GM18951 (cell line): Measurements from ENCODE around the gene KBTBD4.

Source experiments
- POLR2A ChIP-seq: IDR thresholded peaks from 4 replicates; pipeline ENCODE4 v1.6.1; 2011; ENCODE audit warnings: mild to moderate bottlenecking; ENCODE audit not compliant: insufficient read length, insufficient read depth; ENCODE audit errors: extremely low read depth
- in situ Hi-C: fragments of 300-500 bp; cut with MboI; formaldehyde crosslinking; loops from one replicate; pipeline ENCODE4 v1.12.0; 2022; ENCODE audit warnings: low sequenced_read_pairs, mixed read lengths, inconsistent platforms; ENCODE audit not compliant: unreplicated experiment

The KBTBD4 gene

DNA sequence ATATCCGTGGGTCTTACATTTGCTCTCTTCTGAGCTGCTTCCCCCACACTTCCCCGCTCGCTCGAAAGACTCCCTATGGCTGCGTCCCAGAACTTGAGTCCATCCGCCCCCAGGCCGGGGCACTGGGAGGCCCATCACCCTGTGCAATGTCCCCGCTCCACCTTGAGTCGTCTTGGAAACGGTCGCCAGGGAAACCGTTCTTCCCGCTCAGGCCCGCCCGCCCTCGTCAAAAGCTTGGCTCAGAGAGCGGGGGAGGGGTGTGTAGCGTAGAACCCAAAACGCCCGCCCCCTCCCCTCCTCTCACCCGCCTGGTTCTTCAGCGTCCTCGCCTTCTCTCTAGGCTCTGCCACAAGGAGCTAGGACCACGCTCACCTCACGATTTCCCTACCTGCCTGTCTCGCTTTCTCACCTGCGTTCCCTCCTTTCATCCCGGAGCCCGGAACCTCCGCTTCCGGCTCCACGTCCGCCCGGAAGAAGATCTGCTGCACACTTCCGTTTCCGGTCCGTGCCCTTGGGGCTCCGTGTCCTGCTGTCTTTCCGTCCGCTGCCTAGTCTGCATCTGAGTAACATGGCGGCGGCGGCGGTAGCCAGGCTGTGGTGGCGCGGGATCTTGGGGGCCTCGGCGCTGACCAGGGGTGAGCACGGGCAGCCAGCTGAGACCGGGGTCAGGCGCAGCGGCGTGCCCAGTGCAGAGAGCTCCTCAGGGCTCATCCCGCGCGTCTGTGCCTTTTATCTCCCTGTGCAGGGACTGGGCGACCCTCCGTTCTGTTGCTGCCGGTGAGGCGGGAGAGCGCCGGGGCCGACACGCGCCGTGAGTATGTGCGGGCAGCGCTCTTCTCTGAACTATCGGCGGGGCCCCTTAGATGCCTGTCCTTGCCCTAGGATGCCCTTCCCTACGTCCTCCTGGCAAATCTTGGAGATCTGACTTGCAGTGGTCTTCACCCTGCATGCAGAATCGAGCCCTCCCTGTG, at the start of gene KBTBD4, which contains the start of gene NDUFS3:
Gene KBTBD4 (minus strand): TSS at position 447 of the 971 bp plus-strand sequence. CDS start 19 bp downstream, at position 428.
Gene NDUFS3 (plus strand): TSS at position 551 of the 971 bp plus-strand sequence. CDS start 18 bp downstream, at position 569.
- peak; percentile 90 for TF ChIP-seq POLR2A
- in situ Hi-C loops = no loop called here

DNA sequence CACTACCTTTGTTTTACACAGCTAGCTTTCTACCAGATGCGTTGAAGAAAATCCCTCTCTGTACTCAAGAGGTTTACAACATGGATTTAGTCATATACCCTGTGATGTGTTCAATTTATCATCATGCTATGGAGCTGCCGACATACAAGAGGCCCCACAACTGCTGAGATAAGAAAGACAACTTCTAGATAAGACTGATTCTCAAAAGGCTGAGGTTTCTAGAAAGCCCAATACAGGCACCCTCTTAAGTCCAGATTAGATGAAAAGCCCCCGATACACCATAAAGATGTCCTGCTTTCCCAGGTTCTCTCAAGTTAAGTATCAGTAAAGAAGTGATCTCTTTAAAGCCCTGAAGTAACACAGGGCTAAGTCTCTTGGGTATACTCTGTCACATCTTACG, 49.3 kb upstream of the KBTBD4 start:
- no peak for TF ChIP-seq POLR2A
- in situ Hi-C loops = no loop called here

DNA sequence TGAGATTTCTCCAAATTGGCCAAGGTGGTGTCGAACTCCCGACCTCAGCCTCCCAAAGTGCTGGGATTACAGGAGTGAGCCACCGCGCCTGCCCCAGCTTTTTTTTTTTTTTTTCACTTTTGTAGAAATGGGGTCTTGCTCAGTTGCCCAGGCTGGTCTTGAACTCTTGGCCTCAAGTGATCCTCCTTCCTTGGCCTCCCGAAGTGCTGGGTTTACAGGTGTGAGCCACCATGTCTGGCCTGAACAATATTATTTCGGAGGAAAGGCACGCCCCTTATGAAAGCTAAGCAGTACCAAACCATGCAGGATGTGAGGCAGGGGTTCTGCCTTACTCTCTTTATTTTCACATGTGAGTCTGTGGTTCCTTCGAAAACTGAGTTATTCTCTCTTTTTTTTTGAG, 47.5 kb upstream of the KBTBD4 start:
- no peak for TF ChIP-seq POLR2A
- in situ Hi-C loops = no loop called here

DNA sequence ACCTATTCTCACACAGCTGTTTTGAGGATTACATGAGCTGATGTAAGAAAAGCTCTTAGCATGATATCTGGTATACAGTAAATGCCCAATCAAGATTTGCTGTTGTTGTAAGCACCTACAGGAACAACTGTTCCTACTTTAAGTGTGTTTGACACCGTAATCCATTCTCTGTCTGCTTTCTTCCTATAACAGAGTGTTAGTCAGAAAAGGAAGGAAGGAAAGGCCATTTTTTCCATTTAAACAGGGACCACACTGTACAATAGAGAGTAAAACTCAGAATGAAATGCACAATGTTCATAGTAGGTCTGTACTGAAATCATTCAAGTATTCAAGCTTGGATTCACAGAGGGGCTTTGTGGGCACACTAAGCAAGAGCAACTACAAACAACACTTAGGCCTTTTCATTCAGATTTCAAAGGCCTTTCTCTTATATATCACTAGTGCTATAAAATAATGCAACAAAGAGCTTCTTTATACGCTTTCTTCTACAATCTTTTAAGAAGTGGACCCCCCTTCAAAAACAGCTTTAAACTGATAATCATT, 42.1 kb upstream of the KBTBD4 start:
- in situ Hi-C loops = no loop called here
- no peak for TF ChIP-seq POLR2A

DNA sequence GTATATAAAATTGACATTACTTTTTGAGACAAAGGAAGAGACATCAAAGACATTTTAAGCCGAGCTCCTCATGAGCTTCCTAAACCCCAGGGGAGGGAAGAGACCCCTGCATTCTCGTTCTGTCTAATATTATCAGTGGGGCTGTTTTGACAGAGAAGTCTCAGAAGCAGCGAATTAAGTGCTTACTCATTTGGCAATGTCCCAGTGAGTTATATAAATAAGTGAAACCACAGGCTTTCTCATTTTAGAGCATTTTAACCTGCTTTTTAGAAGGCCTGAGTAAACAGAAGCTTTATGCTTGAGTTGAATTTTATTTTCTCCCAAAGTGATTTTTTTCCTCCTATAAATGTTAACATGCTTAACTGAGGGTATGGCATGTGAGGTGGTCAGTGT, 38.6 kb upstream of the KBTBD4 start:
- in situ Hi-C loops = no loop called here
- no peak for TF ChIP-seq POLR2A

DNA sequence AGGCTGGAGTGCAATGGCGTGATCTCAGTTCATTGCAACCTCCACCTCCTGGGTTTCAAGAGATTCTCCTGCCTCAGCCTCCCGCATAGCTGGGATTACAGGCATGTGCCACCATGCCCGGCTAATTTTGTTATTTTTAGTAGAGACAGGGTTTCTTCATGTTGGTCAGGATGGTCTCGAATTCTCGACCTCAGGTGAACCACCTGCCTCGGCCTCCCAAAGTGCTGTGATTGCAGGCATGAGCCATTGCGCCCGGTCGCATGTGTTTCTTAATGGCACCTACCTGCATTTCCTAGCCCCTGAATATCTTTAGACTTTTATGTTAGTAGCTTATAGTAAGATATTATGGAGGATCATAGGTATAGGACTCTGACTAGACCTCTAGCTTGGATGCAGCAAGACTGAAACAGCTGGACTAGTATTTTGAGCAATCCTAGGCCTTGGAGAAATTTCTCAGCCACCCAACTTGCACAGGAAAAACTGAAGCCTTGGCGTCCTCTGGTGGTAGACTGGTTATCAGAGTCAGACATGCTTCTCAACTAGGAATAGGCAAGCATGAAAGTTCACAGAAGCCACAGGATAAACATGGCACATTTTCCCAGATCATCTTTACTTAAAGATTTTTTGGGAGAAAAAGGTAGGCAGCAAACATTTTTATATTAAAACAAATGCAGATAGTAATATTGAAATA, 38.1 kb upstream of the KBTBD4 start:
- in situ Hi-C loops = no loop called here
- no peak for TF ChIP-seq POLR2A

DNA sequence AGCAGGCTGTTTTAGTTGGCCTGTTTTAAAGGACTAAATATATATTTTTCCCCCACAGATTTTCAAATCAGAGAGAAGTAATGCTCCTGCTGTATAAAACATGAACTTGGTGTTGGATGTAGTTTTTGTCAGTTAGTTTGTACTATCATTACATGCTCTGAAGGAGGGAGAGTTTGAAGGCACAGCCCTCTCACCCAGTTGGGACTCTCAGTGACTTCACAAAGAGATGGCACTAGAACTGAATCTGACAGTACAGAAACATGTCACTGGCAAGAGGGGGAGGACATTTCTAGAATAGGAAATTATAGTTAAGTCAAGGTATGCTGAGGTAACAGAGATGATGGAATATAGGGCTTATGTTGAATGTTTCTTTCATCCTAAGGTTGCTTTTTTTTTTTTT, 36.5 kb upstream of the KBTBD4 start:
- in situ Hi-C loops = no loop called here
- TF ChIP-seq POLR2A = no peak

DNA sequence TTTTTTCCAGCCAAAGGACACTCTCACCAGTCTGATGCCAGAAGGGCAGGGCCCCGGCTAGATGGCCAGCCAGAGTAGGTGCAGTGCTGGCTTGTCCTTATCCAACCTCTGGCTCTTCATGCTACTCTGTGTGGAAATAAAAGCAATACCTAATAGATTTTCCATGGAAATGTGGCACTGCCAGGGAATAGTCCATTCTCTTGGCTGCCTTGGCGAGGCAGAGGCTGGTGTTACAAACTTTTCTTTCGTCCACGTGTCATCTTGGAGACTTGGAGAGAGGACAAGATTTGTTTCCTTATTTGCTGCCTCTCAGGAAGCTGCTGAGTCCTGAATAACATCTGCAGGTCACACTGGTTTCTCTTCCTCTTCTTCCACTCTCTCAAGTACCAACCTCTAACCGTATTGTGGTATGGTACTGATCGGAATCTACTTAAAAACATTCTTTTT, 32.6 kb upstream of the KBTBD4 start:
- no peak for TF ChIP-seq POLR2A
- in situ Hi-C loops = no loop called here

DNA sequence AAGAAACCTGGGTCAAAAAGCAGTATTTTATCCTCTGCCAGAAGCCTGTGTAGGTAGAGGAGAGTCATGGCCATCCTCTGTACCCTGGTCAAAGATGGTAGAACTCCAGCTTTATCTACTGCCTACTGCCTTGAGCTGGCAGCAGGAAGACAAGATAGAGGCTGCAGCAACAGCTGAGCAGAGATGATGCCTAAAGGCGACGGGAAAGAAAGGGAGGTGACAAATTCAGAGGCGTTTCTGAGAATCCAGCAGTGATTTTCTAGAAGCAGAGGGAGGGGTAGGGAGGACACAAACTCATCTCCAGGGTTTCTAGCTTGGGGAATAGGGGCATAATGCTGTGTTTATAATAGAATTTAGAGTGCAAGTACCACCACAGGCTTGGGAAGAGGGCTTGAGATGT, 30.9 kb upstream of the KBTBD4 start:
- in situ Hi-C loops = no loop called here
- TF ChIP-seq POLR2A = no peak

DNA sequence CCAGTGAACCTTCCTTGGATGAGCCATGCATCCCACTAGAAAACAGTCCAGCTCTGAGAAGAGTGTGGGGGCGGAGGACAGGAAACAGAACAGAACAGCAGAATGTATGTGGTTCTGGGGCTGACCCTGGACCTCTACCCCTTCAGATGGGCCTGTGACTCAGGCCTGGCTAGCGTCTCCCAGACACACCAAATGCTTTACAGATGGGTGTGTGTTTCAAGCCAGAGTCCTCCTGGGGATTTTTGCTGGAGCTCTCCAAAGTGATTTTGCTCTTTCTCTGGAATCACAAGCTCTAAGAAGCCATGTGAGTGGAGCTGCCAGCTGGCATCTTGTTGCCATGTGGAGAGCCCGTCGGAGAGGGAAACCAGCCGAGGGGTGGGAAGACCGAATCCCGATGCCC, 28.6 kb upstream of the KBTBD4 start:
- TF ChIP-seq POLR2A = no peak
- in situ Hi-C loops = no loop called here

DNA sequence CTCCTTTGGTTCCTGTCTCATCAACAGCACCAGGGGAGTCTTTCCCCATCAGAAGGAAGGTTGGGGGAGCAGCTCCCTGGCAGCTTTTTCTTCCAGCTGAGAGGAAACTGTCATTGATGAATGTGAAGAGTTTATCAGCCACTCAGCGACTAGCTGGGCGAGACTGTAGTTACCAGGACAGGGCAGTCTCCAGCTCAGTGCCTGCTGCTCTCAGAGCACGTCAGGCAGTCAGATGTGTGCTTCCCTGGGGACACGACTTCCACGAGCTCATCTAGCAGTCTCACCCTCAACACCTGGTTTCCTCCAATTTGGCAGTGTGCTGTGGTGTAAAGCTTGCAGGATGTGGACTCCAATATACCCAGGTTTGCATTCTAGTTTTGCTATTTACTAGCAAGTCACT, 28.0 kb upstream of the KBTBD4 start:
- TF ChIP-seq POLR2A = no peak
- in situ Hi-C loops = no loop called here

DNA sequence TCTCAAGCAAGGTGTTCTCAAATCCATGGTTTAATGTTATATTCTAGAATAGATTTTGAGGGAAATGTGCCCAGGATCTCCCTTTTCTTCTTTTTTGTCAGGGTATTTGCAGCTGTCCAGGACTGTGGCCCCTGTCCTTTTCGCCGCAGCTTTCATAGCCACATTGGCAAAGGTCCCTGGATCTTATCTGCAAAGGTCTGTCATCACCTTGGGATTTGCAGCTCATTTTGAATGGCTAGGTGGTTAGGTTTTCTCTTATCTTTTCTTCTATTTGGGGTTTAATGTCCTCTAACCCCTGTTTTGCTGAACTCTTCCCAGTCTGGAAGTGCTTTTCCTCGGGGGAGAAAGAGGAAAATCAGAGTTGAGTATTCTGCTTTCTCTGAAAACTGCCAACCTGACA, 27.2 kb upstream of the KBTBD4 start:
- in situ Hi-C loops = no loop called here

DNA sequence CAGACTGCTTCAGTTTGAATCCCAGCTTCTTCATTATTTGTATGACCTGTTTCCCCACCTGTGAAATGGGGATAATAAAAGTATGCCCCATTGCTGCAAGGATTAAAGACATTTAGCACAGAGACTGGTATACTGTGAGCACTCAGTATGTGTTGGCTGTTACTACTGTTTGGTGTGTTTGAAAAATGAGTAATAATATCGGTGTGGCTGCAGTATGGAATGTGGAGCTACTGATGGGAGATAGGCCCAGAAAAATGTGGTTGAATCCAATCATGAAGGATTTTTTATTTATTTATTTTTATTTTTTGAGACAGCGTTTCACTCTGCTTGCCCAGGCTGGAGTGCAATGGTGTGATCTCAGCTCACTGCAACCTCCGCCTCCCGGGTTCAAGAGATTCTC, 24.5 kb upstream of the KBTBD4 start:
- no peak for TF ChIP-seq POLR2A
- in situ Hi-C loops = no loop called here

More for the DNA sequence above, 27.2 kb upstream of the KBTBD4 start:
- TF ChIP-seq POLR2A = no peak
